ENCODE measurements around the gene PALLD.
A peak's percentile ranks its signal among the peaks of the same experiment; 100 is the strongest.
"Not testable (repeated sequence)": the region's sequence is repeated elsewhere in the genome, so short reads cannot be mapped to it uniquely, and the experiment has no call there.

PALLD gene

DNA sequence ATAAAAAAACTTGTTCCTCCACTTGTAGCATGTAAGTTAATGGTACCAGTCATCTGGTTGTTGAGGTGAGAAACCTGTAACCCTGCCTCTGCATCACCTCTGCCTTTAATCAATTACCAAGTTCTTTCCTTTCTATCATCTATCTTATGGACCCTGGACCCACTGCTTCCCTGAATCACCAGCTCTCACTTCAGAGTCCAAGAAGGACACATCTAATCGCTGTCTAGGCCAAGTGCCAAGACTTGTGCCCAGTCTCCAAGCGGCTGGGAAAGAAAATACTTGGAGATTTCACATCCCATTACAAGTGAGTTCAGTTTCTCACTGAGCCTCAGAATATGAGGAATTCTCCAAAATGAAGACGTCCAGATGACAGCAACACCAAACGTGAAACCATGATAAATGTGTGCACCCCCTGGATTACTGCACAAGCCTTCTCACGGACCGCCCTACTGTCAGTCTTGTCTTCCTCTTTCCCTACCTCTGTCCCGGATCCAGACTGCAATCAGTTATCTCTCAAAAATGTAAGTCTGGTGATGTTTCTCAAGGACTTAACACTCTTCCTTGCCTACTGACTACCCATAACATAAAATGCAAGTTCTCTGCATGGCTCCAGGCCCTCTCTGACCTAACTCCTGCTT is 10.4 kb downstream of the PALLD start:
- no peak for TF ChIP-seq POLR2A (IDR thresholded peaks at IDR 0.05; ENCODE audit: low read depth, low read length)
- TF ChIP-seq SPI1 (IDR thresholded peaks at IDR 0.05; ENCODE audit: low read depth, low read length), result no peak
- TF ChIP-seq TAF1 (IDR thresholded peaks at IDR 0.05; ENCODE audit: low read depth, low read length), result no peak
- TF ChIP-seq PAX5 (IDR thresholded peaks at IDR 0.05; ENCODE audit: insufficient read depth, low read length, severe bottlenecking), result no peak
- FAIRE-seq (no peak), DNase-seq (ENCODE audit: insufficient read length, low spot score) (no peak)

DNA sequence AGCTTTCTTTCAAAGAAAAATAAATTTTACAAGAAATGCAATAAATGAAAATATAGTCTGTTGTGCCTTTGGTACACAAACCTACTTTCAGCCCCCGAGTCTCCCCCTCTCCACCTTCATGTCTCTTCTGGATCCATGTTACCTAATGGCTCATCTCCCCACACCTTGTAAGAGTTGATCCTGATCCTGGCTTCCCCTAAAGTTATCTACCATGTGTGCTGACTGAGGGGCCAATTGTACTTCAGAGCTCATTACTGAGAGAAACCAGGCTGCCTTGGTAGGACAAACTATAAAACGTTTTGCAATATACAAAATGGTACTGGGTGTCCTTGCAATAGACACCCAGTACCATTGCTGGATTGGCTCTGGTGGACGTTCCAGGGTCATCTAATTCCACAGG is 11.8 kb downstream of the PALLD start:
- FAIRE-seq, result no peak

DNA sequence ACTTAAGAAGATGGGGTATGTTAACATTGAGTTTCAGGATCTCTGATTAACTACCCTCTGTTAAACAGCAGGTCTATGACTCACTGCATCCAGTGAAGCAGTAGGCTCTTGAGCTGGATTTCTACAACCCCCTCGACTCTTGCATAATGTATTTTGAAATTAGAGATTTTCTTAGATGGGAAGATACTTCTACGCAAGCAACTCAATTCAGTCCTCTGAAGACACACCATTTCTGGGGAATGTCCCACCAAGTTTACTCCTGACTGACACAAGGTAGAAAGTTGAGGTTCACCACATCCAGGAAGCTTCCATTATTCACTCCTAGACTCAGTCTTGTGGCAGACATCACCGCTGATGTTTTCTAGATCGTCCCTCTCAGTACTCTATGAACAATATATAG is 12.9 kb downstream of the PALLD start:
- FAIRE-seq, result peak; percentile 41
- no peak for DNase-seq (ENCODE audit: insufficient read length, low spot score)
- TF ChIP-seq POU2F2 (IDR thresholded peaks at IDR 0.05; ENCODE audit: low read depth, low read length), result no peak
- no peak for TF ChIP-seq POLR2AphosphoS5 (IDR thresholded peaks at IDR 0.05; ENCODE audit: low read depth, low read length)
- no peak for TF ChIP-seq TAF1 (IDR thresholded peaks at IDR 0.05; ENCODE audit: low read depth, low read length)
- no peak for TF ChIP-seq POLR2A (IDR thresholded peaks at IDR 0.05; ENCODE audit: low read depth, low read length)
- TF ChIP-seq PAX5 (IDR thresholded peaks at IDR 0.05; ENCODE audit: insufficient read depth, low read length, severe bottlenecking), result no peak
- no peak for TF ChIP-seq SPI1 (IDR thresholded peaks at IDR 0.05; ENCODE audit: low read depth, low read length)

More for the DNA sequence above, 11.8 kb downstream of the PALLD start:
- DNase-seq (ENCODE audit: insufficient read length, low spot score), result no peak
- no peak for TF ChIP-seq TAF1 (IDR thresholded peaks at IDR 0.05; ENCODE audit: low read depth, low read length)
- TF ChIP-seq POLR2A (IDR thresholded peaks at IDR 0.05; ENCODE audit: low read depth, low read length), result no peak
- TF ChIP-seq POU2F2 (IDR thresholded peaks at IDR 0.05; ENCODE audit: low read depth, low read length), result no peak
- TF ChIP-seq SPI1 (IDR thresholded peaks at IDR 0.05; ENCODE audit: low read depth, low read length), result no peak
- TF ChIP-seq PAX5 (IDR thresholded peaks at IDR 0.05; ENCODE audit: insufficient read depth, low read length, severe bottlenecking), result no peak
- no peak for TF ChIP-seq POLR2AphosphoS5 (IDR thresholded peaks at IDR 0.05; ENCODE audit: low read depth, low read length)

DNA sequence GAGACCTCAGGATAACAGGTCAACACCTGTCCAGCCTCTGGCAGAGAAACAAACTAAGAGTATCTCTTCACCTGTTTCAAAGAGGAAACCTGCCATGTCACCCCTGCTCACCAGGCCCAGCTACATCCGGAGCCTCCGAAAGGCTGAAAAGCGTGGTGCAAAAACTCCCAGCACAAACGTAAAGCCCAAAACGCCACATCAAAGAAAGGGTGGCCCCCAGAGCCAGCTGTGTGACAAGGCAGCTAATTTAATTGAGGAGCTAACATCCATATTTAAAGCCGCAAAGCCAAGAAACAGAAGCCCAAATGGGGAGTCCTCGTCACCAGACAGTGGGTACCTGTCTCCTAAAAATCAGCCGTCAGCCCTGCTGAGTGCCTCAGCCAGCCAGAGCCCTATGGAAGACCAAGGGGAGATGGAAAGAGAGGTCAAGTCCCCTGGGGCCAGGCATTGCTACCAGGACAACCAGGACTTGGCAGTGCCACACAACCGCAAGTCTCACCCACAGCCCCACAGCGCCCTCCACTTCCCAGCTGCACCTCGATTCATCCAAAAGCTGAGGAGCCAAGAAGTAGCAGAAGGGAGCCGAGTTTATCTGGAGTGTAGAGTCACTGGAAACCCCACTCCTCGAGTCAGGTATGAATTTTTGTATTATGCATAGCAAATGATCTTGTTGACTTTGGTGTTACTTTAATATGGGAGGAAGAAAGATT is 15.1 kb downstream of the PALLD start:
- FAIRE-seq (no peak), DNase-seq (ENCODE audit: insufficient read length, low spot score) (no peak)
- TF ChIP-seq POLR2AphosphoS5 (IDR thresholded peaks at IDR 0.05; ENCODE audit: low read depth, low read length) (no peak), TAF1 (IDR thresholded peaks at IDR 0.05; ENCODE audit: low read depth, low read length) (no peak), POU2F2 (IDR thresholded peaks at IDR 0.05; ENCODE audit: low read depth, low read length) (no peak), PAX5 (IDR thresholded peaks at IDR 0.05; ENCODE audit: insufficient read depth, low read length, severe bottlenecking) (no peak), POLR2A (IDR thresholded peaks at IDR 0.05; ENCODE audit: low read depth, low read length) (no peak), SPI1 (IDR thresholded peaks at IDR 0.05; ENCODE audit: low read depth, low read length) (no peak)

DNA sequence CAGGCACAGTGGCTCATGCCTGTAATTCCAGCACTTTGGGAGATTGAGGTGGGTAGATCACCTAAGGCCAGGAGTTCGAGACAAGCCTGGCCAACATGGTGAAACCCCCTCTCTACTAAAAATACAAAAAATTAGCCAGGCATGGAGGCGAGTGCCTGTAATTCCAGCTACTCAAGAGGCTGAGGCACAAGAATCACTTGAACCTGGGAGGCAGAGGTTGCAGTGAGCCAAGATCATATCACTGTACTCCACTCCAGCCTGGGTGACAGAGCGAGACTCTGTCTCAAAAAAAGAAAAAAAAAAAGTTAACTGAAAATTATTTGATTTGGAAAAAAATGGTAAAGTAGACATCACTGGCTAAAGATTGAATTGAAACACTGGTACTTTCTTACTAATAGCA is 17.0 kb downstream of the PALLD start:
- not testable (repeated sequence) for DNase-seq (ENCODE audit: insufficient read length, low spot score); FAIRE-seq

DNA sequence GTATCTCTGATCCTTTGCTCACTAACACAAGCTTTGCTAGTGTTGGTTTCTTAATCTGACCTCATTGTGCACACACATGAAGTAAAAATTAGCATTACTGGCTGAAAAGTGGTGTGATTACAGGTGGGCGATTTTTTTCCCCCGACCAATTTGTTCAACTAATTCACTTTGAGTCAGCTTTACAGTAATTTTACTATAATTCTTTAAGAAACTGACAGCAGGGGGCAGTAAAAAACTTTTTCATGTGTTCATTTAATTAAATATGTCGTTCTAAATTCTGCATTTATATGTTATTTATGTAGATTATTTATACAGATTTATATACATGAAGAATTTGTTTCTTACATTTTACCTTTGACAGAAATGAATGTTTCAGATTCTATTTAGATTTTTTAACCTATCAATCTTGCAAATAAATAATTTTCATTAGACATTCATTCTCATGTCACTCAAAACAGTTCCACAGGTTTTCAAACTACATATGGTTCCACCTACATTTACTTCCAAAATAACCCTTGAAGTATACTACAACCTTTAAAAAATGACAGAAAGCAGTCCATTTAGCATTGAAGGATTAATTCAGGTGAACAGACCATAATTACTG is 17.5 kb downstream of the PALLD start:
- no peak for FAIRE-seq
- DNase-seq (ENCODE audit: insufficient read length, low spot score), result peak; percentile 5
- TF ChIP-seq POLR2A (IDR thresholded peaks at IDR 0.05; ENCODE audit: low read depth, low read length), result no peak
- no peak for TF ChIP-seq POLR2AphosphoS5 (IDR thresholded peaks at IDR 0.05; ENCODE audit: low read depth, low read length)
- no peak for TF ChIP-seq PAX5 (IDR thresholded peaks at IDR 0.05; ENCODE audit: insufficient read depth, low read length, severe bottlenecking)
- TF ChIP-seq TAF1 (IDR thresholded peaks at IDR 0.05; ENCODE audit: low read depth, low read length), result no peak
- TF ChIP-seq POU2F2 (IDR thresholded peaks at IDR 0.05; ENCODE audit: low read depth, low read length), result no peak

DNA sequence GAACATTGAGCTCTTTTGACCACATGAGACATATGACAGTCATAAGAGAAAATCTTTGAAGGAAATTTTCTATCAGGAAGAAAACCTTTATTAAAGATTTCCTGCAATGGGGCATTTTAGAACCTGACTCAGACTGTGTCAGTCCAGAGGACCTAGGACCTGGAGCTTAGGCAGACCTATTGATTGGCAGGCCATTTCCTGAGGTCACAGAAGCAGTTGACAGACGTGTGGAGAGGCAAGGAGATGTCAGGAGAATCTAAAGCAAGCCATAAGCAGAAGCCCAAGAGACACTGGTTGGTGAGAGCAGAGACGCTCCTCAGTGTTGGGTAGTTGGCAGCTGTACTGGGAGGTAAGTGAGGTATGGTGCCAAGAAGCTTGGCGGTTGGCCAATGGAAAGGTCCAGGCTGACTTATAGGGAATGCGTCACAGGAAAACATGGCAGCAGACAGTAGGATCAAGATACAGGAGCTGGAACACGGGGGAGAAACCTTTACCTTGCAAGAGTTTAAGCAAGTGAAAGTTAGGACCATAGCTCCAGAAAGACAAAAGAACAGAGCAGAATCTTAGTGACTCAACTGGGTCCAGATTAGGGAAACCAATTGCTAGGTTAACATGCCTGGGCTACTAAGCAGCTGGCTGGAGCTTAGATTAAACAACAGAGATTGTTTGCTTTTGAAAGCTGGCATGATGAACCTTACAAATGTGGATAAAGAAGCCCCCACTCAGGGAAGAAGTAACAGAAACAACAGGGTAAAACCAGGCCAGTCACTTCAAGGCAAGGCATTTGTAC is 18.6 kb downstream of the PALLD start:
- DNase-seq (ENCODE audit: insufficient read length, low spot score), result no peak
- TF ChIP-seq TAF1 (IDR thresholded peaks at IDR 0.05; ENCODE audit: low read depth, low read length), result no peak
- TF ChIP-seq POLR2AphosphoS5 (IDR thresholded peaks at IDR 0.05; ENCODE audit: low read depth, low read length), result no peak
- TF ChIP-seq POU2F2 (IDR thresholded peaks at IDR 0.05; ENCODE audit: low read depth, low read length), result no peak
- no peak for TF ChIP-seq POLR2A (IDR thresholded peaks at IDR 0.05; ENCODE audit: low read depth, low read length)
- no peak for TF ChIP-seq PAX5 (IDR thresholded peaks at IDR 0.05; ENCODE audit: insufficient read depth, low read length, severe bottlenecking)
- TF ChIP-seq SPI1 (IDR thresholded peaks at IDR 0.05; ENCODE audit: low read depth, low read length), result no peak
- no peak for FAIRE-seq

DNA sequence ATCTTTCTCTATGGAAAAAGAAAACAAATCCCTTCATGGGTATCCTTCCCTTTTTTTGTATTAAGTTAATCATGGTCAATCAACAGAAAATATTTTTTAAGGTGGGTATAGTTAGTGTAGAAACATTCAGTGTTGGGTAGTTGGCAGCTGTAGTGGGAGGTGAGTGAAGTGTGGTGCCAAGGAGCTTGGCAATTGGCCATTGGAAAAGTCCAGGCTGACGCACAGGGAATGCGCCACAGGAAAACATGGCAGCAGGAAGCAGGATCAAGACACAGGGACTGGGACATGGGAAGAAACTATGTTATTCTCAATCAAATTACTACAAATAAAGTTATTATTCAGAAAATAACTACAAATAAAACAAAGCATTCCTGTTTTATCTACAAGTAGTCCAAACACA is 20.0 kb downstream of the PALLD start:
- DNase-seq (ENCODE audit: insufficient read length, low spot score) (no peak), FAIRE-seq (no peak)
- no peak for TF ChIP-seq TAF1 (IDR thresholded peaks at IDR 0.05; ENCODE audit: low read depth, low read length)
- TF ChIP-seq POLR2A (IDR thresholded peaks at IDR 0.05; ENCODE audit: low read depth, low read length), result no peak
- no peak for TF ChIP-seq PAX5 (IDR thresholded peaks at IDR 0.05; ENCODE audit: insufficient read depth, low read length, severe bottlenecking)
- no peak for TF ChIP-seq SPI1 (IDR thresholded peaks at IDR 0.05; ENCODE audit: low read depth, low read length)
- no peak for TF ChIP-seq POU2F2 (IDR thresholded peaks at IDR 0.05; ENCODE audit: low read depth, low read length)
- TF ChIP-seq POLR2AphosphoS5 (IDR thresholded peaks at IDR 0.05; ENCODE audit: low read depth, low read length), result no peak

DNA sequence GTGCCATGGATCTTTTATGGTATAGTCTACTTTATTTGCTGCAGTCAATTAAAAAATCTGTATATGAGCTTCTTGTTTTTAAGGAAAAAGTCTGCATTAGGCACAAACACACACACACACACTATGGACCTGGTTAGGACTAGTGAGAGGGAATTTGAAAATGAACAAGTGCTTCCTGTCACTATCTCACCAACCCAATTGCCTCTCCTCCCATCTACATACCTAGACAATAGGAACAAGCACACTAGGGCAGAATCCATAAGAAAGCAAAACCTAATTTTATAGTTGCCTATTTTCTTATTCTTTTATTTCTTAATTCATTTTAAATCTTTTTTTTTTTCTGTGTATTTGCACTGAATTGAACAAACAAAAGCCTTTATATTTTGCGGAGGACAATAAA is 22.7 kb downstream of the PALLD start:
- no peak for FAIRE-seq
- no peak for DNase-seq (ENCODE audit: insufficient read length, low spot score)
- TF ChIP-seq POU2F2 (IDR thresholded peaks at IDR 0.05; ENCODE audit: low read depth, low read length) (no peak), SPI1 (IDR thresholded peaks at IDR 0.05; ENCODE audit: low read depth, low read length) (no peak), POLR2A (IDR thresholded peaks at IDR 0.05; ENCODE audit: low read depth, low read length) (no peak), PAX5 (IDR thresholded peaks at IDR 0.05; ENCODE audit: insufficient read depth, low read length, severe bottlenecking) (no peak), TAF1 (IDR thresholded peaks at IDR 0.05; ENCODE audit: low read depth, low read length) (no peak), POLR2AphosphoS5 (IDR thresholded peaks at IDR 0.05; ENCODE audit: low read depth, low read length) (no peak)

All from GM12891 (cell line).